ENCODE data around the gene OLFM1.

The OLFM1 gene

DNA sequence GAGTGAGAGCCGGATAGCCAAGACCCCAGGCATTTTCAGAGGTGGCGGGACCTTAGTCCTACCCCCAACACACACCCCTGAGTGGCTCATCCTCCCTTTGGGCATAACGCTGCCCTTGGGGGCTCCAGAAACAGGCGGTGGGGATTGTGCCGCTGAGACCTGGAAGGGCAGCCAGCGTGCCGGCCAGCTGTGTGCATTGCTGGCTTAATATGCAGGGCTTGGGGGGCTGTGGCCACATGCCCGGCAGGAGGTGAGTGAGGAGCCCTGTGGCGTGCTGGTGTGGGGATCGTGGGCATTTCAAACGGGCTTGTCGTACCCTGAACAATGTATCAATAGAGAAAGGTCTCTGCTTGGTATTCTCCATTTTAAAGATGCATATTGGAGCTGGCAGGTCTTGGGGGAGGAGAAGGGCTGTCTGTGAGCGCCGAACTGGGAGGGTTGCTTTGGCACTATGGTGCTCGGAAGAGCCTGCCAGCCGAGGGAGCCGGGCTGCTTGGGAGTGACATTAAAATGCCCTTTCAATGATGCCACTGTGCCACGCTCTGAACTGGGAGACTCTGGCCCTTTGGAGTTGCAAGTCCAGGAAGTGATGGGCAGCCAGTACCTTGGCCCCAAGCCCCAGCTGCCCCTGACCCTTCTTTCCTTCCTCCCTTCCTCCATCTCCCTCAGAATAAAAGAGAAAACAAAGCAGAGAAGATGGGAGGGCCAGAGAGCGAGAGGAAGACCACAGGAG lies 11.2 kb upstream of the OLFM1 start:
- H3K4me1 ChIP-seq: peaks cover 0 to 23% (median 16%) of the 10 kb centered on the region in 4 donors
- TF ChIP-seq, protein P1, sequence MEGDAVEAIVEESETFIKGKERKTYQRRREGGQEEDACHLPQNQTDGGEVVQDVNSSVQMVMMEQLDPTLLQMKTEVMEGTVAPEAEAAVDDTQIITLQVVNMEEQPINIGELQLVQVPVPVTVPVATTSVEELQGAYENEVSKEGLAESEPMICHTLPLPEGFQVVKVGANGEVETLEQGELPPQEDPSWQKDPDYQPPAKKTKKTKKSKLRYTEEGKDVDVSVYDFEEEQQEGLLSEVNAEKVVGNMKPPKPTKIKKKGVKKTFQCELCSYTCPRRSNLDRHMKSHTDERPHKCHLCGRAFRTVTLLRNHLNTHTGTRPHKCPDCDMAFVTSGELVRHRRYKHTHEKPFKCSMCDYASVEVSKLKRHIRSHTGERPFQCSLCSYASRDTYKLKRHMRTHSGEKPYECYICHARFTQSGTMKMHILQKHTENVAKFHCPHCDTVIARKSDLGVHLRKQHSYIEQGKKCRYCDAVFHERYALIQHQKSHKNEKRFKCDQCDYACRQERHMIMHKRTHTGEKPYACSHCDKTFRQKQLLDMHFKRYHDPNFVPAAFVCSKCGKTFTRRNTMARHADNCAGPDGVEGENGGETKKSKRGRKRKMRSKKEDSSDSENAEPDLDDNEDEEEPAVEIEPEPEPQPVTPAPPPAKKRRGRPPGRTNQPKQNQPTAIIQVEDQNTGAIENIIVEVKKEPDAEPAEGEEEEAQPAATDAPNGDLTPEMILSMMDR (IDR thresholded peaks at IDR 0.05): no peak
- peaks cover 0 to 36% of the 10 kb centered on the region in 2 donors for H3K27me3 ChIP-seq
- H3K9me3 ChIP-seq: no peaks in the 10 kb centered on the region
- no peaks in the 10 kb centered on the region for H3K36me3 ChIP-seq
- intact Hi-C loops (cut with DNase I; ENCODE audit: low total_unique reads): no loop called here
- no peak overlapping the region for H3K27ac ChIP-seq
- DNase-seq: peak in 1 of 2 donors; percentile 51
- H3K4me3 ChIP-seq: peak overlapping the region; percentile 58 to 73

DNA sequence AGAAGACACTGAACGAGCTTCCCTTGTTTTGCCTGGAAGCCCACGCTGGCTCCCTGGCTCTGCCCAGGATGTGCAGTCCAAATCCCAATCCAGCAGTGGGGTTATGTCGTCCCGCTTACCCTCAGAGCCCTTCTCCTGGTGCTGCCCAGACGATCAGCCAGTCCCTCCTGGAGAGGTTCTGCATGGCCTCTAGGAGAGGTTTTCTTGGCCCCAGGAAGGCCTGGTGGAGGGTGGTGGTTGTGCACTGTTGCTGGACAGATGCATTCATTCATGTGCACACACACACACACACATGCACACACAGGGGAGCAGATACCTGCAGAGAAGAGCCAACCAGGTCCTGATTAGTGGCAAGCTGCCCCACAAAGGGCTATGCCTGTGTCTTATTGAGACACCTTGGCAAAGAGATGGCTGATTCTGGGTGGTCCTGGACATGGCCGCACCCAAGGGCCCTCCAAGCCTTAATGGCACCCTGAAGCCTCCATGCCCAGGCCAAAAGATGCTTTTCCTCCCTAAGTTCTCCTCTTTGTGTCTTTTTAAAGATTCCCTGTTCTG lies 10.5 kb upstream of the OLFM1 start:
- TF ChIP-seq, protein P1 (IDR thresholded peaks at IDR 0.05): no peak
- Histone ChIP-seq H3K36me3 (no peaks in the 10 kb centered on the region), H3K4me1 (peaks cover 0 to 23% (median 16%) of the 10 kb centered on the region in 4 donors), H3K27me3 (peaks cover 0 to 34% of the 10 kb centered on the region in 2 donors), H3K4me3 (no peak overlapping the region), H3K9me3 (no peaks in the 10 kb centered on the region), H3K27ac (no peak overlapping the region)
- intact Hi-C loops (cut with DNase I; ENCODE audit: low total_unique reads): no loop called here
- peak in 1 of 2 donors; percentile 27 for DNase-seq

DNA sequence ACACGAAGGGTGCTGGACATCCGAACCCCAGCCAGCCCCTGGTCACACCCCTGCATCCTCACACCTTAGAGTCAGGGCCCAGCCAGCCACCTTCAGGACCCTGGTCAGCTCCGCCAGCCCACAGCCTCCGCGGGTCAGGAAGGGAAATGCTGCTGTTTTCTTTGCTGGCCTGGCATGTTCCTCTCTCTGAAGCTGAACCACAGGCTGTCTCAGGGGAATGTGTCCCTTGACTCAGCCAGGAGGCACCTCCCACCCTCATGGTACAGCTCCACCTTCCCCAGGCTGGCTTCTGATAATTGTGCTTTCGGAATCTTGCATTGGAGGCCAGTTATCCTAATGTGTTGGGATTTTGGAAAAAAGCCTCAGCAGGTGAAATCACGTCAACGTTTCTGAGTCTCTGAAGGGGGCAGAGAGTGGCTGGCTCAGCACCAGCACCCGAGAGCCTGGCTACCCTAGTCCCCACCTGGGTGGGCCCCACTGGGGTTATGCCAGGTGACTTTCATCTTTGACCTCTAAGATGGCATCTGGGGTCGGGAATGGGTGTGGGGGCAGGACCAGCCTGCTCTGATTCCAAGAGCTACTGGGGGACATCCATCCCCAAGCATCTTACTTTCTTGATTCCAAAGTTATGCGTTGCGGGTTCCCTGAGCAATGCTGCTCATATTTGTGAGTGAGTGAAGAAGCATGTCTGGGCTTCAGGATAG lies 9.8 kb upstream of the OLFM1 start:
- TF ChIP-seq, protein P1 (IDR thresholded peaks at IDR 0.05): no peak
- no peaks in the 10 kb centered on the region for H3K9me3 ChIP-seq
- no peak overlapping the region for H3K27ac ChIP-seq
- peak in 1 of 2 donors; percentile 55 for DNase-seq
- intact Hi-C loops (cut with DNase I; ENCODE audit: low total_unique reads): no loop called here
- peaks cover 0 to 23% (median 16%) of the 10 kb centered on the region in 4 donors for H3K4me1 ChIP-seq
- H3K4me3 ChIP-seq: no peak overlapping the region
- no peaks in the 10 kb centered on the region for H3K36me3 ChIP-seq
- H3K27me3 ChIP-seq: peaks cover 0 to 38% of the 10 kb centered on the region in 2 donors

DNA sequence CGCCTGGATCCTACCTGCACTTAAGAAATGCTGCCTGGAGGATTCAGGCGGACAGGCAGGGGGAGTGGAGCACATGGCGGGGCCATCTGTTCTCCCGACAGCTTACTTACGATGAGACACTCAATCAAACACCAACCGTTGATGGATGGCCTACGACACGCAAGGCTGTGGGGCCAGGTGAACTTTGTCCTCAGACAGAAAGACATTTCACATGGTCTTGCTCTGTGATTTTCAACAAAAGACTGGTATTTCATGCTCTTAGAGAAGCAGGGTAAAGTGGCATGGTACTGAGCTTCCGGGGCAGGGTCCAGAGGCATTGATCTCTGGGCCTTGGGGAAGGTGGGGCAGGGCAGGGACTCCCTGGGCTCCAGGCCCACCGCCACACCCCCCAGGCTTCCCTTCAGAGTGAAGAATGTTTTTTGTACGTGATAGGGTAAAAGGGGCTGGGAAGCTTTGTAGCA lies 9.1 kb upstream of the OLFM1 start:
- peak in 1 of 2 donors; percentile 59 for DNase-seq
- Histone ChIP-seq H3K9me3 (no peaks in the 10 kb centered on the region), H3K4me1 (peaks cover 0 to 23% (median 16%) of the 10 kb centered on the region in 4 donors), H3K27ac (no peak overlapping the region), H3K36me3 (no peaks in the 10 kb centered on the region), H3K27me3 (peaks cover 0 to 45% of the 10 kb centered on the region in 2 donors), H3K4me3 (no peak overlapping the region)
- TF ChIP-seq, protein P1 (IDR thresholded peaks at IDR 0.05): no peak
- intact Hi-C loops (cut with DNase I; ENCODE audit: low total_unique reads): no loop called here

DNA sequence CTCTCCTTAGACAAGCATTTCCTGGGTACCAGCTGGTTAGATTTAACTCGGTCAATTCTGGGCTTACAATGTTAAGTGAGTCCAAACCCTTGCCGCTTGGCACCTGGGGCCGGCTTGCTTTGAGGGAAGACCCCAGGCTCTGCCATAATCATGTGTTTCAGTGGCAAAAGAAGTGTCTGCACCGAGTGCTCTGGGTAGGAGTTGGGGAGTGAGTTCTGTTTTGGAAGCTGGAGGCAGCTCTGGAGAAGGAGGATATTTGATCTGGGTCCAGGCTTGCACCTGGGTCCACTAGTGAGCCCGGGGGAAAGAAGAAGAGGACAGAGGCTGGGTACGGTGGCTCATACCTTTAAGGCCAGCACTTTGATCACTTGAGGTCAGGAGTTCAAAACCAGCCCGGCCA lies 8.4 kb upstream of the OLFM1 start:
- H3K4me1 ChIP-seq: peaks cover 0 to 29% (median 16%) of the 10 kb centered on the region in 4 donors
- no peak overlapping the region for H3K27ac ChIP-seq
- no peak overlapping the region for H3K4me3 ChIP-seq
- peaks cover 0 to 45% of the 10 kb centered on the region in 2 donors for H3K27me3 ChIP-seq
- TF ChIP-seq, protein P1 (IDR thresholded peaks at IDR 0.05): no peak
- DNase-seq: peak in 1 of 2 donors; percentile 28
- intact Hi-C loops (cut with DNase I; ENCODE audit: low total_unique reads): no loop called here
- H3K9me3 ChIP-seq: no peaks in the 10 kb centered on the region
- no peaks in the 10 kb centered on the region for H3K36me3 ChIP-seq

All from tibial artery (tissue), 4 donors.